ENCODE measurements around the gene STING1.

The STING1 gene

DNA sequence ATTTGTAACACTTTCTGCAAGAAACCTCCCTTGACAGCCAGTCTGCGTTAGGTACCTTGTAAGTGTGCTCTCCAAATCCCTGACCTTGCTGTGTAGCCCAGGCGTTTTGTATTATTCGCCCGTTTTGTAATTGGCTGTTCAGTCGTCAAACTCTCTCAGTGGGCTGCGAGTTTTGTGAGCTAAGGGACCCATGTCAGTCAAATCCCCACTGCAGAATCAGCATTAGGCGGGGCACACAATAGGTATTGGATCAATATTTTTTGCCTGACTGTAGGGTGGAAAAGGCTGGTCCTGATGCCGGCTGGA, 43.9 kb downstream of the STING1 start:
- no peak for DNase-seq

DNA sequence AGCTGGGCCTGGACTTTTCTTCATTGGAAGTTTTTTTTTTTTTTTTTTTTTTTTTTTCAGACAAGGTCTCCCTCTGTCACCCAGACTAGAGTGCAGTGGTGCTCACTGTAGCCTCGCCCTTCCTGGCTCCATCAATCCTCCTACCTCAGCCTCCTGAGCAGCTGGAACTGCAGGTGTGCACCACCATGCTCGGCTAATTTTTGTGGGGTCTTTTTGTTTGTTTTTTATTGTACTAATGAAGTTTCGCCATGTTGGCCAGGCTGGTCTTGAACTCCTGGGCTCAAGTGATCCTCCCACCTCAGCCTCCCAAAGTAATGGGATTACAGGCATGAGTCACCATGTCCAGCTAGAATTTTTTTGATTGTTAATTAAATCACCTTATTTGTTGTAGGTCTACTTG, 46.9 kb downstream of the STING1 start:
- no peak for DNase-seq

DNA sequence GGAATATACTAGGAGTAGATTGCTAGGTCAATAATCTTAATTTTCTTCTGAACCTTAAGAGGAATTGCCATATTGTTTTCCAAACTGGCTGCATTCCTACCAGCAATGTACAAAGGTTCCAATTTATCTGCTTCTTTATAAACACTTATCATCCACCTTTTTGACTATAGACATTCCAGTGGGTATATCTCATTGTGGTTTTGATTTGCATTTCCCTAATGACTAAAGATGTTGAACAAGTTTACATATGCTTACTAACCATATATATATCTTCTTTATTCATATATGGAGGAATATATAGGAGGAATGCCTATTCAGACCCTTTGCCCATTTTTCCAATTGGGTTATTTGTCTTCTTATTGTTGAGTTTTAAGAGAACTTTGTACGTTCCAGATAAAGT, 50.9 kb downstream of the STING1 start:
- DNase-seq: no peak

- no peak for DNase-seq
Measured at GRCh38 chr5:139430015-139430414, 52.5 kb downstream of the STING1 start.

DNA sequence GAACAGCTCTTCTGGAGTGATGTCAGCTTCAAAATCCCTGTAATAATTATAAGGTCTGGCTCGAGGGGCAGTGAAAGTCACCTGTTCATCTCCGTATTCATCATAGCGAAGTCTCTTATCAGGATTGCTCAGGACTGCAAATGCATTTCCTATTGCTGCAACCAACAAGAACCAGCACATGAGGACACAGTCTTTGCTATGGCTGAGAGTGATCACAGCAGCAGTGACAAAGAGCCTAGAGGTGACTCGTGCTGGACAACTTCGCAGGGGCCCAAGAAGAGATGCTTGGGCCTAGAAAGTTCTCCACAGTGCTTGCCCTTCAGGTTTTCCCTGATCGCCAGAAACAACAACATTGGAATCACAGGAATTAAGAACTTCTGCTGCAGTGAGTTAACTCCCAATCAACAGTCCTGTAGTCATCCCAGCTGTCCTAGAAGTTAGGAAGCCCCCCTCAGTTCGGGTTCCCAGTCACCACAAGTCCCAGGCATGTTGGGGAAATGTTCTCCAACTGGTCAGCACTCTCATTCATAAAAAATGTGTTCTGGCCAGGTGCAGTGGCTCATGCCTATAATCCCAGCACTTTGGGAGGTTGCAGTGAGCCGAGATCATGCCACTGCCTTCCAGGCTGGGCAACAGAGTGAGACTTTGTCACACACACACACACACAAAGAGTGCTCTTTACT, 56.2 kb downstream of the STING1 start:
- DNase-seq: no peak

Data from kidney glomerular epithelial cell (primary cell).